CD4-positive, alpha-beta T cell treated with Interleukin-12 subunit alpha and Interleukin-12 subunit beta, for 1 hour (primary cell): ENCODE measurements around the gene NLRP3.
"Not testable (repeated sequence)": the region's sequence is repeated elsewhere in the genome, so short reads cannot be mapped to it uniquely, and the experiment has no call there.

Source experiments
- DNase-seq: peaks from one replicate; pipeline ENCODE4 v3.0.0-alpha.2; 2020

Gene NLRP3

DNA sequence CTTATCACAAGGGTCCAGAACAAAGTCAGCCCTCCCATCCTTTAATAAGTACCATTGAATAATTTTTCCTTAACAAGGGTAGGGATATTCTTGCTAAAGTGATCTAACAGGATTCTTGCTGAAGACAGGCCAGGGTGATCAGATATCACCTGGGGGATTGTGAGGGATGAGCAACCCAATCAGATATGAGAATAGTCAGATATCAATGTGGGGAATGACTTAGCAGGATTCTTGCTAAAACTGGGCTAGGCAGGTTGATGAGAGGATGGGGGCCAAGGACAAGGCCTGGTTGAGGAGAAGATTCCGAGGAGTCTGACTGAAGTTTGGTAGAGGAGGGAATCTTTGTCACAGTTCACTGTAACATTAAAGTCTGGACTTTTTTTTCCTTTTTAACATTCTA, 23.9 kb upstream of the NLRP3 start:
- DNase-seq: no peak

GRCh38 chr1:247395075-247395474, 20.9 kb upstream of the NLRP3 start:
- DNase-seq: not testable (repeated sequence)

- DNase-seq: no peak
Measured at GRCh38 chr1:247400685-247401084, 15.3 kb upstream of the NLRP3 start.

GRCh38 chr1:247401310-247402119, 14.5 kb upstream of the NLRP3 start:
- no peak for DNase-seq

GRCh38 chr1:247402120-247402675, 13.8 kb upstream of the NLRP3 start:
- DNase-seq: no peak

DNA sequence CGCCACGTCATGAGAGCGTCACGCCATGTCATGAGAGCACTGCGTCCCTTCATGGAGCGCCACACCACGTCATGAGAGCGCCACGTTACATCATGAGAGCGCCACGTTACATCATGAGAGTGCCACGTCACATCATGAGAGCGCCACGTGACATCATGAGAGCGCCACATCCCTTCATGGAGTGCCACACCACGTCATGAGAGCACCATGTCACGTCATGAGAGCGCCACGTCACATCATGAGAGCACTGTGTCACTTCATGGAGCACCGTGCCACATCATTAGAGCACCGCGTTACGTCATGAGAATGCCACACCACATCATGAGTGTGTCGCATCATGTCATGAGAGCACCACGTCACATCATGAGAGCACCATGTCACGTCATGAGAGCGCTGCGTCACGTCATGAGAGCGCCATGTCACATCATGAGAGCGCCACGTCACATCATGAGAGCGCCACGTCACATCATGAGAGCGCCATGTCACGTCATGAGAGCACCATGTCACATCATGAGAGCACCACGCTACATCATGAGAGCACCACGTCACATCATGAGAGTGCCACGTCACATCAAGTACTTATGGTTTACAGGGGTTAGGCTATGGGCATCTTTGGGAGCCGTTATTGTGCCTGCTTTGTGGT, 9.8 kb upstream of the NLRP3 start:
- no peak for DNase-seq

GRCh38 chr1:247407180-247407616, 8.8 kb upstream of the NLRP3 start:
- peak; percentile 80 for DNase-seq

DNA sequence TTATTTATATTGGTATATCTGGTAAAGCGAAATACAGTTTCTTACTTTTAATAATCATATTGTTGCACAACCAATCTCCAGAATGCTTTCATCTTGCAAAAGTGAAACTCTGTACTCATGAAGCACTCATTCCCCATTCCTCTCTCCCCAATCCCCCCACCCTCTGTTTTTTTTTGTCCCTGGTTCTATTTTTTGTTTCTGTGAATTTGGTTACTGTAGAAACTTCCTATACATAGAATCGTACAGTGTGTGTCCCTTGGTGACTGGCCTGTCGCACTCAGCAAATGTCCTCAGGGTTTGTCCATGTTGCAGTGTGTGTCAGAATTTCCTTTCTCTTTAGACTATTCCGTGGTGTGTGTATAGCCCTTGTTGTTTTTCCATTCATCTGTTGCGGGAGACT, 7.9 kb upstream of the NLRP3 start:
- DNase-seq: no peak

GRCh38 chr1:247409869-247410544, 6.0 kb upstream of the NLRP3 start:
- peak; percentile 41 for DNase-seq

GRCh38 chr1:247411621-247412327, 4.2 kb upstream of the NLRP3 start:
- DNase-seq: no peak

- DNase-seq: no peak
Measured at GRCh38 chr1:247417831-247418230, 1.9 kb downstream of the NLRP3 start.

GRCh38 chr1:247419336-247419735, 3.4 kb downstream of the NLRP3 start:
- DNase-seq: no peak

GRCh38 chr1:247421074-247421473, 5.1 kb downstream of the NLRP3 start:
- DNase-seq: no peak

DNA sequence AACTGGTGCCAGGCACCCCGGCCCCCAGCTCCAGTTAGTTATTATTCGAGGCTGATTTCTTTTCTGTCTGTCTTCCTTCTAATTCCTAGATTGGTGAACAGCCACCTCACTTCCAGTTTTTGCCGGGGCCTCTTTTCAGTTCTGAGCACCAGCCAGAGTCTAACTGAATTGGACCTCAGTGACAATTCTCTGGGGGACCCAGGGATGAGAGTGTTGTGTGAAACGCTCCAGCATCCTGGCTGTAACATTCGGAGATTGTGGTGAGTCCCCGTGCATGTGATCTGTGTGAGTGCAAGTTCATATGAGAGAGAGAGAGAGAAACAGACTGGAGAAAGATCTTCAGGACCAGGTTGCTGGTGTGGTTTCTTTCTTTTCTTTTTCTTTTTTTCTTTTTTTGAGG, 13.5 kb downstream of the NLRP3 start:
- no peak for DNase-seq

GRCh38 chr1:247430434-247430833, 14.5 kb downstream of the NLRP3 start:
- no peak for DNase-seq

DNA sequence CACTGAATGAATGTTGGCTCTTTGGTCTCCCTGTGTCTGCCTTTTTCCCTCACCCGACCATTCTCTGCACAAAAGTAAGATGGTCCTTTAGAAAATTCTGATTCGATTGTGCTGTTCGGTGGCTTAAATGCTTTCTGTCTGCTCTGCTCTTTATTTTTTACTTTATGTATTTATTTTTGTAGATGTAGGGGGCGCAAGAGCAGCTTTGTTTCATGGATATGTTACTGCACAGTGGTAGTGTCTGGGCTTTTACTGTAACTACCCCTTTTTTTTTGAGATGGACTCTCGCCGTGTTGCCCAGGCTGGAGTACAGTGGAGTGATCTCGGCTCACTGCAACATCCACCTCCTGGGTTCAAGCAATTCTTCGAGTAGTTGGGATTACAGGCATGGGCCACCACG, 15.7 kb downstream of the NLRP3 start:
- no peak for DNase-seq

DNA sequence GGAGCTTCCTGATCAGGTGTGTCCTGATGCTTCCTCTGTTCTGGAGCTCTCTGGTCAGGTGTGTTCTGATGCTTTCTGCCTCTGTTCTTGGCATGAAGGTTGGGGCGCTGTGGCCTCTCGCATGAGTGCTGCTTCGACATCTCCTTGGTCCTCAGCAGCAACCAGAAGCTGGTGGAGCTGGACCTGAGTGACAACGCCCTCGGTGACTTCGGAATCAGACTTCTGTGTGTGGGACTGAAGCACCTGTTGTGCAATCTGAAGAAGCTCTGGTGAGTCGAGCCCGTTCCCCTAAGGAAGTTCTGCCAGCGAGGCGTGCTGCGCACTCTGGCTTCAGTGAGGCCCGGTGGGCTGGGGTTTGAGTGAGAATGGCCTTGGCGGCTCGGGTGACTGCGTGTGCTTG, 18.0 kb downstream of the NLRP3 start:
- DNase-seq: no peak

DNA sequence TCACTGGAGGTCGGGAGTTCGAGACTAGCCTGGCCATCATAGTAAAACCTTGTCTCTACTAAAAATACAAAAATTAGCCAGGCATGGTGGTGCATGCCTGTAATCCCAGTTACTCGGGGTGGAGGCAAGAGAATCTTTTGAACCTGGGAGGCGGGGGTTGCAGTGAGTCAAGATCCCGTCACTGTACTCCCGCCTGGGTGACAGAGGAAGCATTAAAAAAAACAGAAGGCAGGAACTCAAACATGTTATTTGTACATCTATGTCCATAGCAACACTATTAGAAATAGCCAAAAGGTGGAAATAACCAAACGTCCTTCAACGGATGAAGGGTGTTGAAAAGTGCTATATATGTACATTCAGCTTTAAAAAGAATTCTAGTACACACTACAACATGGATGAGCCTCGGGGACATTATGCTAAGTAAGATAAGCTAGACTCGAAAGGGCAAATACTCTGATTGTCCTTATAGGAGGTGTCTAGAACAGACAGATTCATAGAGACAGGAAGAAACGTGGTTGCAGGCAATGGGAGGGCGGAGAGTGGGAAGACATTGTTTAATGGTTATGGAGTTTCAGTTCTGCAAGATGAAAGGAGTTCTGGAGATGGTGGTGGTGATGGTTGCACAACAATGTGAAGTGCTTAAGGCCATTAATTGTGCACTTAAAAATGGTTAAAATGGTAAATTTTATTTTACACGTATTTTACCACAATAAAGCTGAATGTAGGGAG, 19.2 kb downstream of the NLRP3 start:
- no peak for DNase-seq

GRCh38 chr1:247435759-247436147, 19.8 kb downstream of the NLRP3 start:
- no peak for DNase-seq

DNA sequence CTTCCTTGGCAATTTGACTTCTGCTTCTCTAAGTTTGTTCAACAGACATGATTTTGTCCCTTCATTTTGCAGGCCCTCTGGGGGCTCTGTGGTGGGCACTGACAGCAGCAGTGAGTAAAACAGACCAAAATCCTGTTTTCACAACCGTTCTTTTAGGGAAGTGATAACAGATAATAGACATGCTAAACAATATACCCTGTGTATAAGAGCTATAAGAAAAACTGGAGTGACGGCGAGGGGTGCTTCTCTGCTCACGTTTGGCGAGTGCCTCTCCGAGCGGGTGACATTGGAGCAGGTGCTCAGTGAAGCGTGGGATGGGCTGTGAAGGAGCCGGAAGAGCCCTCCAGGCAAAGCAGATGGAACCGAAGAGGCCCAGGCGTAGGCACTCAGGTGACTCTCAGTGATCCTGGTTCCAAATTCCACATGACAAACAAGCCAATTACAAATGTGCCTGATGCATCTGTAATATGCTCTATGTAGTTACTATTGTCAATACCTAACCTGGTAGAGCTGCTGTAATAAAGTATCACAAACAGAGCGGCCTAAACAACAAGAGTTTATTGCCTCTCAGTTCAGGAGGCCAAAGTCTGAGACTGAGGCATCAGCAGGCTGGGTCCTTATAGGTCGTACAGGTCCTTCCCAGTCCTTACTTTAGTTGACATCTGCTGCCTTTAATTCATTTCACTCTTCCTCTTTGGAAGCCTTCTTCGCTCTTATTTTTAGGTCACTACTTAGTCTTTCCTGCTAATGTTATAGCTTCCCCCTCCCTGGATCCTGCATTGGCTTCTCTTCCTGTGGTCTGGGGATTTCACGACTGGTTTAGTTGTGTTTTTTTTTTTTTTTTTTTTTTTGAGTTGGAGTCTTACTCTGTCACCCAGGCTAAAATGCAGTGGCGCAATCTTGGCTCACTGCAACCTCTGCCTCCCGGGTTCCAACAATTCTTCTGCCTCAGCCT, 21.9 kb downstream of the NLRP3 start:
- no peak for DNase-seq

GRCh38 chr1:247440001-247440620, 24.1 kb downstream of the NLRP3 start:
- DNase-seq: peak; percentile 26
